PC-9 (cell line): Measurements from ENCODE around the gene ZNF630. TPM values are rescaled to one million over a fixed set of nuclear protein-coding genes. Genes with fewer than 3 reads are reported as not detected.
A peak's percentile ranks its signal among the peaks of the same experiment; 100 is the strongest.

ENCODE experiments used
- BruUV-seq: library from RNA; stranded (reverse); fragments of 400-500 nt; replicated peaks from 2 replicates; lab custom pipeline; 2021; lab: Mats Ljungman, UMichigan
- CTCF ChIA-PET: fragments of 300-600 bp; sonication (Branson Sonifier 250); formaldehyde crosslinking; loops from one replicate; lab custom pipeline; 2022; ENCODE audit warnings: antibody characterized with exemption; lab: Charles Lee
- POLR2A ChIA-PET: fragments of 300-600 bp; sonication (Branson Sonifier 250); formaldehyde crosslinking; loops from one replicate; lab custom pipeline; 2022; ENCODE audit warnings: antibody characterized with exemption; ENCODE audit not compliant: unreplicated experiment; lab: Charles Lee
- DNase-seq, 2 experiments: peaks; one replicate each; pipeline versions ENCODE4 v3.0.0 to v3.0.0-alpha.2; 2015 to 2022; ENCODE audit warnings: mixed read lengths in 1 of 2
- H2AFZ ChIP-seq: fragments of 200-600 bp; sonication (generic); 2 replicates; pipeline ENCODE4 v1.8.1; 2017; ENCODE audit warnings: antibody characterized with exemption
- H3F3A ChIP-seq: fragments of 200-600 bp; sonication (generic); 2 replicates; pipeline ENCODE4 v1.8.1; 2017; ENCODE audit warnings: antibody characterized with exemption, mild to moderate bottlenecking, low read depth; ENCODE audit not compliant: insufficient read depth
- H3K27ac ChIP-seq: fragments of 200-600 bp; sonication (generic); 2 replicates; pipeline ENCODE4 v1.6.1; 2016; ENCODE audit warnings: mixed run types
- H3K27me3 ChIP-seq: fragments of 200-600 bp; sonication (generic); 2 replicates; pipeline ENCODE4 v1.6.1; 2016; ENCODE audit warnings: low read depth, mixed run types; ENCODE audit not compliant: insufficient read depth
- H3K36me3 ChIP-seq: fragments of 200-600 bp; sonication (generic); 2 replicates; pipeline ENCODE4 v1.6.1; 2016; ENCODE audit warnings: low read depth, mixed run types
- H3K4me1 ChIP-seq: fragments of 200-600 bp; sonication (generic); replicated peaks from 2 replicates; pipeline ENCODE4 v1.6.1; 2016; ENCODE audit warnings: mixed run types; ENCODE audit not compliant: insufficient read depth
- H3K4me2 ChIP-seq: fragments of 200-600 bp; sonication (generic); 2 replicates; pipeline ENCODE4 v1.6.1; 2017; ENCODE audit warnings: mixed run types
- H3K4me3 ChIP-seq: fragments of 200-600 bp; sonication (generic); 2 replicates; pipeline ENCODE4 v1.6.1; 2016; ENCODE audit warnings: mixed run types
- H3K79me2 ChIP-seq: fragments of 200-600 bp; sonication (generic); 2 replicates; pipeline ENCODE4 v1.6.1; 2017; ENCODE audit warnings: low read depth, mixed run types
- H3K9me2 ChIP-seq: fragments of 200-600 bp; sonication (generic); 2 replicates; pipeline ENCODE4 v1.8.1; 2017; ENCODE audit warnings: mild to moderate bottlenecking; ENCODE audit not compliant: insufficient read depth
- H3K9me3 ChIP-seq: fragments of 200-600 bp; sonication (generic); 2 replicates; pipeline ENCODE4 v1.8.1; 2016; ENCODE audit warnings: low read depth; ENCODE audit not compliant: insufficient read depth
- H4K20me1 ChIP-seq: fragments of 200-600 bp; sonication (generic); 2 replicates; pipeline ENCODE4 v1.8.1; 2017; ENCODE audit not compliant: insufficient read depth
- EZH2 ChIP-seq: fragments of 200-600 bp; sonication (generic); IDR thresholded peaks from 2 replicates; pipeline ENCODE4 v1.8.0; 2017; ENCODE audit warnings: antibody characterized with exemption, low read depth
- intact Hi-C: fragments of 100-400 bp; cut with micrococcal nuclease; formaldehyde crosslinking; loops from one replicate; pipeline ENCODE4 v1.10.0; 2022; ENCODE audit not compliant: unreplicated experiment
- total RNA-seq: library from RNA; stranded (reverse); gene quantifications from 2 replicates; pipeline ENCODE4 v1.2.3, GENCODE V29; 2021
- TF ChIP-seq, protein P1 (sequence below): fragments of 200-600 bp; sonication (generic); conservative IDR thresholded peaks from 2 replicates; pipeline ENCODE4 v1.6.1; 2017; ENCODE audit warnings: mixed run types, antibody characterized with exemption, mild to moderate bottlenecking, moderate library complexity

ZNF630 gene
- total RNA-seq, 1 experiment from 2014 or later: 3.0 TPM

- Histone ChIP-seq H3K9me2 (no peaks in the 10 kb centered on the region), H4K20me1 (no peaks in the 10 kb centered on the region), H3F3A (no peaks in the 10 kb centered on the region), H3K4me2 (0 out of 2 replicates have a peak overlapping the region, but pooled peaks have one; percentile 60), H3K4me1 (no peaks in the 10 kb centered on the region), H3K27me3 (no peaks in the 10 kb centered on the region), H3K79me2 (no peaks in the 10 kb centered on the region), H3K27ac (no peak overlapping the region), H3K4me3 (peak overlapping the region; percentile 53; the same call in 1 of the 2 replicates), H3K36me3 (no peaks in the 10 kb centered on the region), H2AFZ (no peak overlapping the region), H3K9me3 (no peaks in the 10 kb centered on the region)
- TF ChIP-seq EZH2: no peak
- TF ChIP-seq, protein P1, sequence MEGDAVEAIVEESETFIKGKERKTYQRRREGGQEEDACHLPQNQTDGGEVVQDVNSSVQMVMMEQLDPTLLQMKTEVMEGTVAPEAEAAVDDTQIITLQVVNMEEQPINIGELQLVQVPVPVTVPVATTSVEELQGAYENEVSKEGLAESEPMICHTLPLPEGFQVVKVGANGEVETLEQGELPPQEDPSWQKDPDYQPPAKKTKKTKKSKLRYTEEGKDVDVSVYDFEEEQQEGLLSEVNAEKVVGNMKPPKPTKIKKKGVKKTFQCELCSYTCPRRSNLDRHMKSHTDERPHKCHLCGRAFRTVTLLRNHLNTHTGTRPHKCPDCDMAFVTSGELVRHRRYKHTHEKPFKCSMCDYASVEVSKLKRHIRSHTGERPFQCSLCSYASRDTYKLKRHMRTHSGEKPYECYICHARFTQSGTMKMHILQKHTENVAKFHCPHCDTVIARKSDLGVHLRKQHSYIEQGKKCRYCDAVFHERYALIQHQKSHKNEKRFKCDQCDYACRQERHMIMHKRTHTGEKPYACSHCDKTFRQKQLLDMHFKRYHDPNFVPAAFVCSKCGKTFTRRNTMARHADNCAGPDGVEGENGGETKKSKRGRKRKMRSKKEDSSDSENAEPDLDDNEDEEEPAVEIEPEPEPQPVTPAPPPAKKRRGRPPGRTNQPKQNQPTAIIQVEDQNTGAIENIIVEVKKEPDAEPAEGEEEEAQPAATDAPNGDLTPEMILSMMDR: no peak
- POLR2A ChIA-PET: no interaction called here
- CTCF ChIA-PET: no interaction called here
- no peak for DNase-seq
- intact Hi-C loops: no loop called here
- BruUV-seq: no TSS peak
These were observed 656 bp upstream of the ZNF630 start for GRCh38 chrX:48071986-48072605.

- BruUV-seq: no TSS peak
- TF ChIP-seq, protein P1: no peak
- TF ChIP-seq EZH2: no peak
- no peaks in the 10 kb centered on the region for H3K27me3 ChIP-seq
- H4K20me1 ChIP-seq: no peaks in the 10 kb centered on the region
- no peak overlapping the region for H3K27ac ChIP-seq
- POLR2A ChIA-PET: no interaction called here
- H3K4me3 ChIP-seq: no peak overlapping the region
- intact Hi-C loops: no loop called here
- H3K4me2 ChIP-seq: no peak overlapping the region
- no peak for DNase-seq
- H3K36me3 ChIP-seq: no peaks in the 10 kb centered on the region
- no peaks in the 10 kb centered on the region for H3K79me2 ChIP-seq
- H3K4me1 ChIP-seq: no peaks in the 10 kb centered on the region
- H3K9me3 ChIP-seq: no peaks in the 10 kb centered on the region
- CTCF ChIA-PET: no interaction called here
- no peak overlapping the region for H2AFZ ChIP-seq
- H3F3A ChIP-seq: no peaks in the 10 kb centered on the region
- no peaks in the 10 kb centered on the region for H3K9me2 ChIP-seq
These were observed 3.1 kb downstream of the ZNF630 start for GRCh38 chrX:48068096-48068887.

- no peak overlapping the region for H2AFZ ChIP-seq
- no peaks in the 10 kb centered on the region for H3K36me3 ChIP-seq
- no peaks in the 10 kb centered on the region for H3F3A ChIP-seq
- BruUV-seq: no TSS peak
- no peaks in the 10 kb centered on the region for H3K79me2 ChIP-seq
- TF ChIP-seq, protein P1: no peak
- no peak for TF ChIP-seq EZH2
- ChIA-PET CTCF (no interaction called here), POLR2A (no interaction called here)
- no peaks in the 10 kb centered on the region for H3K27me3 ChIP-seq
- H3K9me3 ChIP-seq: no peaks in the 10 kb centered on the region
- H3K4me1 ChIP-seq: no peaks in the 10 kb centered on the region
- no peak overlapping the region for H3K27ac ChIP-seq
- intact Hi-C loops: no loop called here
- no peak for DNase-seq
- H3K4me3 ChIP-seq: no peak overlapping the region
- no peak overlapping the region for H3K4me2 ChIP-seq
- no peaks in the 10 kb centered on the region for H3K9me2 ChIP-seq
- no peaks in the 10 kb centered on the region for H4K20me1 ChIP-seq
These were observed 7.2 kb downstream of the ZNF630 start for GRCh38 chrX:48064261-48064660.
